K562 (cell line): ENCODE data around the gene WDHD1. TPM values are rescaled to one million over a fixed set of nuclear protein-coding genes. Genes with fewer than 3 reads are reported as not detected.

Experiments used
- FOXP1 ChIP-seq: sonication (generic); formaldehyde crosslinking; IDR thresholded peaks from 2 replicates; pipeline ENCODE4 v1.8.0; 2022; ENCODE audit warnings: mild to moderate bottlenecking, missing genetic modification reagents
- GATAD2B ChIP-seq: fragments of 450-650 bp; IDR thresholded peaks from 2 replicates; pipeline ENCODE4 v1.6.1; 2017; ENCODE audit warnings: mild to moderate bottlenecking, borderline replicate concordance
- KLF6 ChIP-seq: fragments of 250-450 bp; sonication (Bioruptor Pico); IDR thresholded peaks from 2 replicates; pipeline ENCODE4 v1.4.0; 2020; ENCODE audit warnings: mild to moderate bottlenecking, moderate library complexity, borderline replicate concordance
- NR2C2 ChIP-seq, 2 experiments: fragments of 200-800 bp in 1 of 2; sonication (Bioruptor generic) in 1 of 2; sonication (generic) in 1 of 2; formaldehyde crosslinking in 1 of 2; IDR thresholded peaks; 2 replicates each; pipeline versions ENCODE4 v1.6.1 to v1.8.0; 2016 to 2022; ENCODE audit warnings: mild to moderate bottlenecking in 1 of 2, missing compliant biosample characterization in 1 of 2, missing genetic modification characterization in 1 of 2, missing genetic modification reagents in 1 of 2
- NRF1 ChIP-seq, 2 experiments: fragments of 450-650 bp; IDR thresholded peaks in 1 of 2; conservative IDR thresholded peaks in 1 of 2; 2 replicates each; pipeline ENCODE4 v1.6.1; 2014; ENCODE audit warnings: mild to moderate bottlenecking in 2 of 2
- PHF8 ChIP-seq: fragments of 200-600 bp; sonication (generic); IDR thresholded peaks from 2 replicates; pipeline ENCODE4 v1.6.1; 2012; ENCODE audit warnings: mixed run types, mild to moderate bottlenecking, inconsistent platforms, low read length, moderate library complexity, borderline replicate concordance
- PKNOX1 ChIP-seq: fragments of 450-650 bp; IDR thresholded peaks from 2 replicates; pipeline ENCODE4 v1.6.1; 2016
- POLR2H ChIP-seq: IDR thresholded peaks from 2 replicates; pipeline ENCODE4 v1.6.1; 2016; ENCODE audit warnings: missing genetic modification characterization, low read depth, mild to moderate bottlenecking, control low read depth, missing compliant biosample characterization, moderate library complexity
- PPARD ChIP-seq: fragments of 250-450 bp; sonication (Bioruptor Pico); IDR thresholded peaks from 2 replicates; pipeline ENCODE4 v1.8.0; 2022; ENCODE audit warnings: inconsistent platforms, mild to moderate bottlenecking, moderate library complexity
- SMAD1 ChIP-seq: fragments of 150-350 bp; IDR thresholded peaks from 2 replicates; pipeline ENCODE4 v1.6.1; 2014; ENCODE audit warnings: low read length, low read depth; ENCODE audit not compliant: partially characterized antibody
- TOE1 ChIP-seq, 2 experiments: fragments of 450-650 bp in 1 of 2; sonication (generic) in 1 of 2; formaldehyde crosslinking in 1 of 2; IDR thresholded peaks; 2 replicates each; pipeline versions ENCODE4 v1.7.1 to v1.8.0; 2016 to 2022; ENCODE audit warnings: borderline replicate concordance in 2 of 2, mild to moderate bottlenecking in 2 of 2, antibody characterized with exemption in 1 of 2, inconsistent platforms in 1 of 2, low read depth in 1 of 2, missing genetic modification reagents in 1 of 2, moderate library complexity in 1 of 2
- TRIM24 ChIP-seq, 2 experiments: fragments of 450-650 bp; IDR thresholded peaks; 2 replicates each; pipeline ENCODE4 v1.6.1; 2016
- U2AF2 ChIP-seq: fragments of 200-400 bp; formaldehyde crosslinking; optimal IDR thresholded peaks from 2 replicates; pipeline ENCODE3; 2017; ENCODE audit warnings: low read depth, mild to moderate bottlenecking, low read length
- XRCC5 ChIP-seq: fragments of 200-400 bp; formaldehyde crosslinking; IDR thresholded peaks from 2 replicates; pipeline ENCODE4 v1.6.1; 2017; ENCODE audit warnings: low read depth, mild to moderate bottlenecking, low read length
- ZNF324 ChIP-seq: fragments of 250-450 bp; sonication (Bioruptor Pico); IDR thresholded peaks from 2 replicates; pipeline ENCODE4 v1.4.0; 2020; ENCODE audit warnings: mild to moderate bottlenecking
- polyA plus RNA-seq, 8 experiments: library from polyadenylated mRNA; depleted of rRNA in 4 of 8; stranded (reverse) in 5 of 8; unstranded in 3 of 8; fragments of >200 nt; fragmentation: Nextera tagmentation in 2 of 8; fragmentation: Illumina TruSeq in 1 of 8; extraction: Ambion mirVana in 2 of 8; extraction: Trizol in 1 of 8; gene quantifications; 2 replicates each; pipeline versions ENCODE4 v1.2.1 to v1.2.3, GENCODE V29; 2011 to 2014; ENCODE audit warnings: inconsistent platforms in 1 of 8, missing spikeins in 1 of 8
- total RNA-seq, 7 experiments: library from RNA; depleted of rRNA in 6 of 7; stranded (reverse); fragments of >200 nt in 6 of 7; fragmentation: Illumina TruSeq in 2 of 7; extraction: Trizol in 2 of 7; gene quantifications; 2 replicates each; pipeline versions ENCODE4 v1.2.1 to v1.2.3, GENCODE V29; 2011 to 2021; ENCODE audit warnings: low replicate concordance in 1 of 7
- TF ChIP-seq, protein P1 (sequence below): IDR thresholded peaks from 2 replicates; pipeline ENCODE4 v1.6.1; 2011; ENCODE audit not compliant: insufficient read length; ENCODE audit errors: extremely low read depth
- TF ChIP-seq, protein P2 (sequence below), 3 experiments: IDR thresholded peaks in 2 of 3; conservative IDR thresholded peaks in 1 of 3; 2 replicates each; pipeline ENCODE4 v1.5.1; 2011 to 2012; ENCODE audit warnings: low read length in 3 of 3, mild to moderate bottlenecking in 3 of 3, control low read depth in 2 of 3, improper control_type of control experiment in 1 of 3, inconsistent platforms in 1 of 3, low read depth in 1 of 3, mixed read lengths in 1 of 3, moderate library complexity in 1 of 3; ENCODE audit not compliant: insufficient read depth in 2 of 3

The WDHD1 gene
- total and polyA plus RNA-seq, 9 of the 15 experiments (the other 6 are each of a cell fraction or from before 2014, with no cell fraction given) = 11.7 to 39.1 (median 30.0) TPM

- TF ChIP-seq TOE1 (IDR thresholded peaks at IDR 0.05; ENCODE audit: borderline replicate concordance) (no peak), TOE1 (CRISPR knock-in tag; IDR thresholded peaks at IDR 0.05; ENCODE audit: borderline replicate concordance, low read depth) (no peak), PHF8 (peak; percentile 74; the same call in 1 of the 2 replicates), POLR2H (tag) (peak; percentile 69), SMAD1 (no peak), GATAD2B (peak; percentile 24; the same call in 1 of the 2 replicates), TRIM24 (IDR thresholded peaks at IDR 0.05) (no peak), U2AF2 (no peak), FOXP1 (no peak), XRCC5 (peak; percentile 38; the same call in 1 of the 2 replicates), NRF1 (conservative IDR thresholded peaks at IDR 0.05 in 1 of 2, IDR thresholded peaks at IDR 0.05 in 1 of 2) (peak; percentile 46 to 53; a peak in 2 of 4 replicates), PKNOX1 (0 out of 2 replicates have a peak, but pooled peaks have one; percentile 16), NR2C2 (CRISPR knock-in tag; IDR thresholded peaks at IDR 0.05) (0 out of 2 replicates have a peak, but pooled peaks have one; percentile 36), NR2C2 (tag; IDR thresholded peaks at IDR 0.05) (peak; percentile 91), ZNF324 (CRISPR knock-in tag) (no peak), KLF6 (CRISPR knock-in tag) (no peak), PPARD (CRISPR knock-in tag) (no peak)
- TF ChIP-seq, protein P1, sequence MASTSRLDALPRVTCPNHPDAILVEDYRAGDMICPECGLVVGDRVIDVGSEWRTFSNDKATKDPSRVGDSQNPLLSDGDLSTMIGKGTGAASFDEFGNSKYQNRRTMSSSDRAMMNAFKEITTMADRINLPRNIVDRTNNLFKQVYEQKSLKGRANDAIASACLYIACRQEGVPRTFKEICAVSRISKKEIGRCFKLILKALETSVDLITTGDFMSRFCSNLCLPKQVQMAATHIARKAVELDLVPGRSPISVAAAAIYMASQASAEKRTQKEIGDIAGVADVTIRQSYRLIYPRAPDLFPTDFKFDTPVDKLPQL = no peak
- TF ChIP-seq, protein P2, sequence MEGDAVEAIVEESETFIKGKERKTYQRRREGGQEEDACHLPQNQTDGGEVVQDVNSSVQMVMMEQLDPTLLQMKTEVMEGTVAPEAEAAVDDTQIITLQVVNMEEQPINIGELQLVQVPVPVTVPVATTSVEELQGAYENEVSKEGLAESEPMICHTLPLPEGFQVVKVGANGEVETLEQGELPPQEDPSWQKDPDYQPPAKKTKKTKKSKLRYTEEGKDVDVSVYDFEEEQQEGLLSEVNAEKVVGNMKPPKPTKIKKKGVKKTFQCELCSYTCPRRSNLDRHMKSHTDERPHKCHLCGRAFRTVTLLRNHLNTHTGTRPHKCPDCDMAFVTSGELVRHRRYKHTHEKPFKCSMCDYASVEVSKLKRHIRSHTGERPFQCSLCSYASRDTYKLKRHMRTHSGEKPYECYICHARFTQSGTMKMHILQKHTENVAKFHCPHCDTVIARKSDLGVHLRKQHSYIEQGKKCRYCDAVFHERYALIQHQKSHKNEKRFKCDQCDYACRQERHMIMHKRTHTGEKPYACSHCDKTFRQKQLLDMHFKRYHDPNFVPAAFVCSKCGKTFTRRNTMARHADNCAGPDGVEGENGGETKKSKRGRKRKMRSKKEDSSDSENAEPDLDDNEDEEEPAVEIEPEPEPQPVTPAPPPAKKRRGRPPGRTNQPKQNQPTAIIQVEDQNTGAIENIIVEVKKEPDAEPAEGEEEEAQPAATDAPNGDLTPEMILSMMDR (IDR thresholded peaks at IDR 0.05 in 2 of 3, conservative IDR thresholded peaks at IDR 0.05 in 1 of 3; ENCODE audit: insufficient read depth in 2 of 3, low read depth in 1 of 3, low read length in 3 of 3) = peak; percentile 43 to 65 (median 62); a peak in 5 of 6 replicates
Measured at GRCh38 chr14:54902521-54903420, 124.1 kb downstream of the WDHD1 start, which contains the start of gene GCH1 (continued).
